SU-DHL-6 (cell line): ENCODE results near the gene EHBP1L1.

ENCODE experiments used
- H2AFZ ChIP-seq: fragments of 200-600 bp; sonication (generic); 2 replicates; pipeline ENCODE4 v1.6.1; 2014; ENCODE audit warnings: low read depth, mild to moderate bottlenecking, moderate library complexity, mixed read lengths, antibody characterized with exemption, low read length; ENCODE audit not compliant: severe bottlenecking
- H3F3A ChIP-seq: fragments of 200-600 bp; shearing (Covaris generic); 2 replicates; pipeline ENCODE4 v1.6.0; 2016; ENCODE audit warnings: antibody characterized with exemption, mild to moderate bottlenecking; ENCODE audit not compliant: insufficient read depth
- H3K27ac ChIP-seq: fragments of 200-600 bp; sonication (generic); 2 replicates; pipeline ENCODE4 v1.5.1; 2016; ENCODE audit warnings: low read depth, mild to moderate bottlenecking, low read length, moderate library complexity, mixed read lengths
- H3K27me3 ChIP-seq: fragments of 200-600 bp; sonication (generic), shearing (Covaris generic); 2 replicates; pipeline ENCODE4 v1.6.0; 2014; ENCODE audit warnings: mild to moderate bottlenecking, low read length
- H3K36me3 ChIP-seq: fragments of 200-600 bp; sonication (generic); 2 replicates; pipeline ENCODE4 v1.6.1; 2014; ENCODE audit warnings: mild to moderate bottlenecking, low read length, mixed read lengths
- H3K4me2 ChIP-seq: fragments of 300-600, 200-600 bp; shearing (Covaris generic), sonication (generic); 2 replicates; pipeline ENCODE4 v1.6.0; 2014; ENCODE audit warnings: low read length, low read depth, mild to moderate bottlenecking; ENCODE audit not compliant: poor library complexity, severe bottlenecking
- H3K4me3 ChIP-seq: fragments of 200-600 bp; sonication (generic); 2 replicates; pipeline ENCODE4 v1.5.1; 2014; ENCODE audit warnings: antibody characterized with exemption, low read length, mild to moderate bottlenecking, mixed read lengths; ENCODE audit not compliant: insufficient read depth, poor library complexity, severe bottlenecking
- H3K79me2 ChIP-seq: fragments of 200-600 bp; sonication (generic); 2 replicates; pipeline ENCODE4 v1.6.1; 2014; ENCODE audit warnings: mild to moderate bottlenecking, low read length, moderate library complexity; ENCODE audit not compliant: insufficient read depth
- H3K9ac ChIP-seq: fragments of 200-600 bp; sonication (generic); 2 replicates; pipeline ENCODE4 v1.7.0; 2014; ENCODE audit warnings: mild to moderate bottlenecking, low read length
- H3K9me2 ChIP-seq: fragments of 200-600 bp; sonication (generic); replicated peaks from 2 replicates; pipeline ENCODE4 v1.6.1; 2014; ENCODE audit warnings: low read length; ENCODE audit not compliant: insufficient read depth
- H3K9me3 ChIP-seq: fragments of 200-600 bp; sonication (generic); 2 replicates; pipeline ENCODE4 v1.6.1; 2014; ENCODE audit warnings: low read length, mixed read lengths; ENCODE audit not compliant: insufficient read depth
- H4K20me1 ChIP-seq: fragments of 200-600 bp; sonication (generic); 2 replicates; pipeline ENCODE4 v1.6.1; 2014; ENCODE audit warnings: low read depth, mild to moderate bottlenecking, antibody characterized with exemption, low read length, moderate library complexity, mixed read lengths
- EZH2phosphoT487 ChIP-seq: fragments of 200-600 bp; sonication (generic), shearing (Covaris generic); conservative IDR thresholded peaks from 2 replicates; pipeline ENCODE4 v1.6.1; 2018; ENCODE audit warnings: mild to moderate bottlenecking, antibody characterized with exemption, low read length, moderate library complexity, mixed read lengths
- TF ChIP-seq, protein P1 (sequence below): fragments of 200-600 bp; sonication (generic); IDR thresholded peaks from one replicate; pipeline ENCODE4 v1.5.1; 2017; ENCODE audit warnings: antibody characterized with exemption, mild to moderate bottlenecking, low read length, moderate library complexity; ENCODE audit not compliant: insufficient read depth, poor library complexity, severe bottlenecking

Gene EHBP1L1

GRCh38 chr11:65618763-65619162 is 42.9 kb downstream of the EHBP1L1 start:
- H3K9ac ChIP-seq: no peak overlapping the region
- H3K9me3 ChIP-seq: no peaks in the 10 kb centered on the region
- TF ChIP-seq, protein P1, sequence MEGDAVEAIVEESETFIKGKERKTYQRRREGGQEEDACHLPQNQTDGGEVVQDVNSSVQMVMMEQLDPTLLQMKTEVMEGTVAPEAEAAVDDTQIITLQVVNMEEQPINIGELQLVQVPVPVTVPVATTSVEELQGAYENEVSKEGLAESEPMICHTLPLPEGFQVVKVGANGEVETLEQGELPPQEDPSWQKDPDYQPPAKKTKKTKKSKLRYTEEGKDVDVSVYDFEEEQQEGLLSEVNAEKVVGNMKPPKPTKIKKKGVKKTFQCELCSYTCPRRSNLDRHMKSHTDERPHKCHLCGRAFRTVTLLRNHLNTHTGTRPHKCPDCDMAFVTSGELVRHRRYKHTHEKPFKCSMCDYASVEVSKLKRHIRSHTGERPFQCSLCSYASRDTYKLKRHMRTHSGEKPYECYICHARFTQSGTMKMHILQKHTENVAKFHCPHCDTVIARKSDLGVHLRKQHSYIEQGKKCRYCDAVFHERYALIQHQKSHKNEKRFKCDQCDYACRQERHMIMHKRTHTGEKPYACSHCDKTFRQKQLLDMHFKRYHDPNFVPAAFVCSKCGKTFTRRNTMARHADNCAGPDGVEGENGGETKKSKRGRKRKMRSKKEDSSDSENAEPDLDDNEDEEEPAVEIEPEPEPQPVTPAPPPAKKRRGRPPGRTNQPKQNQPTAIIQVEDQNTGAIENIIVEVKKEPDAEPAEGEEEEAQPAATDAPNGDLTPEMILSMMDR: no peak
- TF ChIP-seq EZH2phosphoT487: no peak
- no peak overlapping the region for H3K4me2 ChIP-seq
- H3K9me2 ChIP-seq: no peaks in the 10 kb centered on the region
- H3K27ac ChIP-seq: no peak overlapping the region
- no peaks in the 10 kb centered on the region for H3K36me3 ChIP-seq
- H4K20me1 ChIP-seq: no peaks in the 10 kb centered on the region; the same call in 1 of the 2 replicates
- H3K27me3 ChIP-seq: no peaks in the 10 kb centered on the region
- H3K4me3 ChIP-seq: no peak overlapping the region
- no peak overlapping the region for H2AFZ ChIP-seq
- no peaks in the 10 kb centered on the region for H3F3A ChIP-seq
- peaks cover 35% of the 10 kb centered on the region for H3K79me2 ChIP-seq

DNA sequence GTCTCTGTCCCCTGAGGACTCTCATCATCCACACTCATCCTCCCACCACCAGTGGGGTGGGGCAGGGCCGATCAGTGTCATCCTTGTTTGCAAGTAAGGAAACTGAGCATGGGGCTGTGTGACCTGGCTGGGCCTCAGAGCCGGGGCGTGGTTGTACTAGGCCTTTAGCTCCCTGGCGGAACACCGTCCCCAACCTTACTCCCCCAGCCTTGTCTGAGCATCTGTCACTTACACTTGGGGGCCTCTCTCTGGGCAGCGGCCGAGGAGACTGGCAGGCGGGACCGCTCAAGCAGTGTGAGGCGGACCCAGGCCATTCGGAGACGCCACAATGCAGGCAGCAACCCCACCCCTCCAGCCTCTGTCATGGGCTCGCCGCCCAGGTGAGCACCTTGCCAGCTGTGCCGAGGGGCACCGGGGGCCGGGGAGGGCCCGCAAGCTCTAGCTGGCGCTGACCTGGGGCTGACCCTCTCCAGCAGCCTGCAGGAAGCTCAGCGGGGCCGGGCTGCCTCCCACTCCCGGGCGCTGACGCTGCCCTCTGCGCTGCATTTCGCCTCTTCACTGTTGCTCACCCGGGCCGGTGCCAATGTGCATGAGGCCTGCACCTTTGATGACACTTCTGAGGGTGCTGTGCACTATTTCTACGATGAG is 43.6 kb downstream of the EHBP1L1 start:
- TF ChIP-seq, protein P1: no peak
- no peak for TF ChIP-seq EZH2phosphoT487
- H3K4me2 ChIP-seq: no peak overlapping the region

DNA sequence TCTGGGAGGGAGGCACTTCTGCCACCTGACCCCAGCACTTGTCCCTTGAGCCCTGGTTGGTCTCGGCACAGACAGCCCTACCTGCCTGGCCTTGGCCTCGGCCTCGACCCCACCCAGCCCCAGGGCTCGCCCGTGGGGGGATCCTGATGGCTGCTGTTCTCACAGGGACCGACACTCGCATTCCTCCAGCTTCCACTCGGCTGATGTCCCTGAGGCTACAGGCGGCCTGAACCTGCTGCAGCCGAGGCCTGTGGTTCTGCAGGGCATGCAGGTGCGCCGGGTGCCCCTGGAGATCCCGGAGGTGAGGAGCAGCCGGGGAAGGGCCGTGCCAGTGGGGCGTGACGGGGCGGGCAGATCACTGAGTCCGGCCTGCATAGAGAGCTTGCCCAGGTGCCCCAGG is 44.8 kb downstream of the EHBP1L1 start:
- Histone ChIP-seq H3K9ac (no peak overlapping the region), H3K9me2 (no peaks in the 10 kb centered on the region), H3K4me2 (no peak overlapping the region), H3F3A (no peaks in the 10 kb centered on the region), H3K79me2 (peaks cover 31% of the 10 kb centered on the region), H3K9me3 (no peaks in the 10 kb centered on the region), H3K27ac (no peak overlapping the region), H3K36me3 (no peaks in the 10 kb centered on the region), H3K27me3 (no peaks in the 10 kb centered on the region), H2AFZ (no peak overlapping the region), H4K20me1 (no peaks in the 10 kb centered on the region; the same call in 1 of the 2 replicates), H3K4me3 (no peak overlapping the region)
- no peak for TF ChIP-seq EZH2phosphoT487
- TF ChIP-seq, protein P1: no peak

More for the DNA sequence above, 43.6 kb downstream of the EHBP1L1 start:
- H2AFZ ChIP-seq: no peak overlapping the region
- H3K9ac ChIP-seq: no peak overlapping the region
- H3K79me2 ChIP-seq: peaks cover 35% of the 10 kb centered on the region
- H3K9me2 ChIP-seq: no peaks in the 10 kb centered on the region
- H3K27me3 ChIP-seq: no peaks in the 10 kb centered on the region
- no peak overlapping the region for H3K27ac ChIP-seq
- no peaks in the 10 kb centered on the region for H3K36me3 ChIP-seq
- H3K4me3 ChIP-seq: no peak overlapping the region
- H3K9me3 ChIP-seq: no peaks in the 10 kb centered on the region
- no peaks in the 10 kb centered on the region for H3F3A ChIP-seq
- H4K20me1 ChIP-seq: no peaks in the 10 kb centered on the region; the same call in 1 of the 2 replicates
